Loucy (cell line): ENCODE results near the gene MINK1.

Experiments used
- H2AFZ ChIP-seq: fragments of 200-600 bp; sonication (generic); 2 replicates; pipeline ENCODE4 v1.6.0; 2016; ENCODE audit warnings: antibody characterized with exemption, mild to moderate bottlenecking, low read length, moderate library complexity
- H3F3A ChIP-seq: fragments of 200-600 bp; 2 replicates; pipeline ENCODE4 v1.6.0; 2016; ENCODE audit warnings: antibody characterized with exemption, low read depth, mild to moderate bottlenecking
- H3K27me3 ChIP-seq: fragments of 200-600 bp; sonication (generic); 2 replicates; pipeline ENCODE4 v1.6.1; 2014; ENCODE audit warnings: low read length, mild to moderate bottlenecking; ENCODE audit not compliant: insufficient read depth, poor library complexity, severe bottlenecking
- H3K36me3 ChIP-seq: fragments of 200-600 bp; sonication (generic); 2 replicates; pipeline ENCODE4 v1.6.1; 2016; ENCODE audit warnings: low read length; ENCODE audit not compliant: insufficient read depth
- H3K4me1 ChIP-seq: fragments of 200-600 bp; sonication (generic); 2 replicates; pipeline ENCODE4 v1.5.1; 2014; ENCODE audit warnings: low read length, mild to moderate bottlenecking; ENCODE audit not compliant: insufficient read depth, poor library complexity, severe bottlenecking
- H3K4me2 ChIP-seq: fragments of 200-600 bp; sonication (generic); 2 replicates; pipeline ENCODE4 v1.6.0; 2014; ENCODE audit warnings: antibody characterized with exemption, low read length, low read depth, mild to moderate bottlenecking; ENCODE audit not compliant: poor library complexity, severe bottlenecking
- H3K4me3 ChIP-seq: fragments of 200-600 bp; sonication (generic); 2 replicates; pipeline ENCODE4 v1.5.1; 2014; ENCODE audit warnings: low read length, mild to moderate bottlenecking, mixed read lengths; ENCODE audit not compliant: poor library complexity, severe bottlenecking
- H3K79me2 ChIP-seq: fragments of 200-600 bp; sonication (generic); 2 replicates; pipeline ENCODE4 v1.6.1; 2014; ENCODE audit warnings: low read length; ENCODE audit not compliant: insufficient read depth
- H3K9ac ChIP-seq: fragments of 200-600 bp; sonication (generic); 2 replicates; pipeline ENCODE4 v1.6.0; 2014; ENCODE audit warnings: mild to moderate bottlenecking, low read depth, low read length, moderate library complexity; ENCODE audit not compliant: poor library complexity, severe bottlenecking
- H3K9me2 ChIP-seq: fragments of 200-600 bp; sonication (generic); replicated peaks from 2 replicates; pipeline ENCODE4 v1.6.1; 2016; ENCODE audit warnings: low read depth, low read length, mixed read lengths
- H3K9me3 ChIP-seq: fragments of 200-600 bp; sonication (generic); 2 replicates; pipeline ENCODE4 v1.6.1; 2014; ENCODE audit warnings: mild to moderate bottlenecking, antibody characterized with exemption, low read length, low read depth; ENCODE audit not compliant: insufficient read depth
- H4K20me1 ChIP-seq: fragments of 200-600 bp; sonication (generic); 2 replicates; pipeline ENCODE4 v1.6.0; 2014; ENCODE audit warnings: antibody characterized with exemption, low read length, mild to moderate bottlenecking; ENCODE audit not compliant: insufficient read depth, poor library complexity, severe bottlenecking
- EZH2phosphoT487 ChIP-seq: fragments of 200-600 bp; IDR thresholded peaks from 2 replicates; pipeline ENCODE4 v1.6.1; 2018; ENCODE audit warnings: antibody characterized with exemption, mild to moderate bottlenecking, moderate library complexity, borderline replicate concordance
- TF ChIP-seq, protein P1 (sequence below): fragments of 200-600 bp; sonication (generic); conservative IDR thresholded peaks from 2 replicates; pipeline ENCODE4 v1.5.1; 2014; ENCODE audit warnings: mild to moderate bottlenecking, antibody characterized with exemption, low read length

Gene MINK1

GRCh38 chr17:4900231-4901107 lies 67.3 kb downstream of the MINK1 start:
- H4K20me1 ChIP-seq = no peaks in the 10 kb centered on the region
- H2AFZ ChIP-seq = no peak overlapping the region
- no peak overlapping the region for H3K4me3 ChIP-seq
- H3K9ac ChIP-seq = no peak overlapping the region
- H3K9me3 ChIP-seq = no peaks in the 10 kb centered on the region
- H3F3A ChIP-seq = no peaks in the 10 kb centered on the region
- H3K36me3 ChIP-seq = peaks cover 7% of the 10 kb centered on the region; the same call in 1 of the 2 replicates
- no peak for TF ChIP-seq EZH2phosphoT487
- TF ChIP-seq, protein P1, sequence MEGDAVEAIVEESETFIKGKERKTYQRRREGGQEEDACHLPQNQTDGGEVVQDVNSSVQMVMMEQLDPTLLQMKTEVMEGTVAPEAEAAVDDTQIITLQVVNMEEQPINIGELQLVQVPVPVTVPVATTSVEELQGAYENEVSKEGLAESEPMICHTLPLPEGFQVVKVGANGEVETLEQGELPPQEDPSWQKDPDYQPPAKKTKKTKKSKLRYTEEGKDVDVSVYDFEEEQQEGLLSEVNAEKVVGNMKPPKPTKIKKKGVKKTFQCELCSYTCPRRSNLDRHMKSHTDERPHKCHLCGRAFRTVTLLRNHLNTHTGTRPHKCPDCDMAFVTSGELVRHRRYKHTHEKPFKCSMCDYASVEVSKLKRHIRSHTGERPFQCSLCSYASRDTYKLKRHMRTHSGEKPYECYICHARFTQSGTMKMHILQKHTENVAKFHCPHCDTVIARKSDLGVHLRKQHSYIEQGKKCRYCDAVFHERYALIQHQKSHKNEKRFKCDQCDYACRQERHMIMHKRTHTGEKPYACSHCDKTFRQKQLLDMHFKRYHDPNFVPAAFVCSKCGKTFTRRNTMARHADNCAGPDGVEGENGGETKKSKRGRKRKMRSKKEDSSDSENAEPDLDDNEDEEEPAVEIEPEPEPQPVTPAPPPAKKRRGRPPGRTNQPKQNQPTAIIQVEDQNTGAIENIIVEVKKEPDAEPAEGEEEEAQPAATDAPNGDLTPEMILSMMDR = no peak
- H3K79me2 ChIP-seq = no peaks in the 10 kb centered on the region
- H3K9me2 ChIP-seq = no peaks in the 10 kb centered on the region
- no peak overlapping the region for H3K4me2 ChIP-seq
- H3K27me3 ChIP-seq = no peaks in the 10 kb centered on the region
- H3K4me1 ChIP-seq = peaks cover 8% of the 10 kb centered on the region

GRCh38 chr17:4901108-4901647 lies 68.0 kb downstream of the MINK1 start:
- Histone ChIP-seq H2AFZ (no peak overlapping the region), H4K20me1 (no peaks in the 10 kb centered on the region), H3K9ac (no peak overlapping the region), H3K27me3 (no peaks in the 10 kb centered on the region), H3K4me1 (peaks cover 8% of the 10 kb centered on the region), H3K4me3 (no peak overlapping the region), H3K4me2 (no peak overlapping the region), H3K79me2 (no peaks in the 10 kb centered on the region), H3K9me3 (no peaks in the 10 kb centered on the region), H3K9me2 (no peaks in the 10 kb centered on the region), H3K36me3 (peaks cover 6% of the 10 kb centered on the region; the same call in 1 of the 2 replicates), H3F3A (no peaks in the 10 kb centered on the region)
- no peak for TF ChIP-seq EZH2phosphoT487
- TF ChIP-seq, protein P1 = no peak

DNA sequence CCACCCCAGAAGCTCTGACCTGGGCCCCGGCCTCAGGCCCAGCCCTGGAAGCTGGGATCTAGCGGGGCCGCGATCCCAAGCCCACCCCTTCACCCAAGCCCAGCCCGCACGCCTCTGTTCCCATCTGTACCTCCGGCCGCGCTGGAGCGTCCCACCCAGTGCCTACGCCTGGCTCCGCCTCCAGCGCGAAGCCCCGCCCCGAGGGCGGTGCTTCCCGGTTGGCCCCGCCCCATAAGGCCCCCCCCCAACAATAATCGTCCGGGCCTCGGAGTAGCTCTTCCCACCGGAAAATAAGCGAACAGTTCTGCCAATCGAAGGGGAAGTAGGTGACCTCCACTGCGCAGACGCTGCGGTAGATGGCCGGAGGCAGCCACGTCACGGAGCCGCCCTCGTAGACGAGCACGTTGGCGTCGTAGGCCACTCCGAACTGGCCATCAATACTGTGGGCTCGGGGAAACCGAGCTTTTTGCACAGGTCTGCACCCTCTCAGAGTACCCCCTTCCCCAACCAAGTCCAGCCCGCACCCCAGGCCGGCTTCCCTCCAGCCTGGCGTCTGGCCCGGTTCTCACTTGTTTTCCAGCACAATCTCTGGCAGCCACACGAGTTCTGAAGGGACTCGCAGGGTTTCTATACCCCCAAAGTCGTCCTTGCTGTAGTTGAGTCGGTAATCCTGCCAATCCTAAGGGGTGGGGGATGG lies 68.7 kb downstream of the MINK1 start:
- no peaks in the 10 kb centered on the region; the same call in 1 of the 2 replicates for H3K36me3 ChIP-seq

More for the DNA sequence above, 68.7 kb downstream of the MINK1 start:
- Histone ChIP-seq H3K9ac (no peak overlapping the region), H3K9me3 (no peaks in the 10 kb centered on the region), H3K9me2 (no peaks in the 10 kb centered on the region), H3F3A (no peaks in the 10 kb centered on the region), H4K20me1 (no peaks in the 10 kb centered on the region), H3K27me3 (no peaks in the 10 kb centered on the region), H3K4me3 (no peak overlapping the region), H3K4me2 (no peak overlapping the region), H2AFZ (no peak overlapping the region), H3K4me1 (peaks cover 8% of the 10 kb centered on the region), H3K79me2 (no peaks in the 10 kb centered on the region)
- TF ChIP-seq EZH2phosphoT487 = no peak
- TF ChIP-seq, protein P1 = no peak
